Body of pancreas (tissue), 4 donors: ENCODE results near the gene ZBTB47.

Experiments used
- CTCF ChIP-seq, 7 experiments: fragments of 450-650 bp in 4 of 7; fragments of 200-600 bp in 3 of 7; sonication (generic) in 3 of 7; IDR thresholded peaks; one replicate each; pipeline ENCODE4 v1.5.1; 2016 to 2019; ENCODE audit warnings: antibody characterized with exemption in 7 of 7
- POLR2A ChIP-seq, 3 donors: fragments of 450-650 bp; IDR thresholded peaks; one replicate each; pipeline ENCODE4 v1.6.1; 2016; ENCODE audit warnings: antibody characterized with exemption in 3 of 3, mild to moderate bottlenecking in 2 of 3

- TF ChIP-seq POLR2A (IDR thresholded peaks at IDR 0.05) (no peak), CTCF (IDR thresholded peaks at IDR 0.05) (no peak)
Observed at GRCh38 chr3:42649006-42649405, 4.5 kb upstream of the ZBTB47 start.
